Upper lobe of left lung (tissue), 4 donors: Measurements from ENCODE around the gene WNT16.
"Not testable (repeated sequence)": the region's sequence is repeated elsewhere in the genome, so short reads cannot be mapped to it uniquely, and the experiment has no call there.

ENCODE experiments used
- EP300 ChIP-seq, 4 donors: sonication (generic); formaldehyde crosslinking; IDR thresholded peaks; one replicate each; pipeline ENCODE4 v1.5.1; 2017; ENCODE audit warnings: antibody characterized with exemption in 4 of 4, control low read depth in 2 of 4
- POLR2A ChIP-seq, 4 donors: fragments of 450-650 bp; IDR thresholded peaks; one replicate each; pipeline ENCODE4 v1.5.1; 2016 to 2017; ENCODE audit warnings: antibody characterized with exemption in 4 of 4, mild to moderate bottlenecking in 2 of 4
- POLR2AphosphoS5 ChIP-seq, 2 donors: sonication (generic); formaldehyde crosslinking; IDR thresholded peaks; one replicate each; pipeline ENCODE4 v1.5.1; 2017; ENCODE audit warnings: antibody characterized with exemption in 2 of 2
- TF ChIP-seq, protein P1 (sequence below), 6 experiments: fragments of 450-650 bp in 4 of 6; fragments of 200-600 bp in 2 of 6; sonication (generic) in 2 of 6; IDR thresholded peaks; one replicate each; pipeline ENCODE4 v1.5.1; 2016 to 2019; ENCODE audit warnings: antibody characterized with exemption in 6 of 6

DNA sequence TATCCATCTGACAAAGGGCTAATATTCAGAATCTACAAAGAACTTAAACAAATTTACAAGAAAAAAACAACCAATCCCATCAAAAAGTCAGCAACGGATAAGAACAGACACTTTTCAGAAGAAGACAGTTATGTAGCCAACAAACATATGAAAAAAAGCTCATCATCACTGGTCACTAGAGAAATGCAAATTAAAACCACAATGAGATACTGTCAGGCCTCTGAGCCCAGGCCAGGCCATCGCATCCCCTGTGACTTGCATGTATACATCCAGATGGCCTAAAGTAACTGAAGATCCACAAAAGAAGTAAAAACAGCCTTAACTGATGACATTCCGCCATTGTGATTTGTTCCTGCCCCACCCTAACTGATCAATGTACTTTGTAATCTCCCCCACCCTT lies 13.6 kb upstream of the WNT16 start:
- TF ChIP-seq, protein P1, sequence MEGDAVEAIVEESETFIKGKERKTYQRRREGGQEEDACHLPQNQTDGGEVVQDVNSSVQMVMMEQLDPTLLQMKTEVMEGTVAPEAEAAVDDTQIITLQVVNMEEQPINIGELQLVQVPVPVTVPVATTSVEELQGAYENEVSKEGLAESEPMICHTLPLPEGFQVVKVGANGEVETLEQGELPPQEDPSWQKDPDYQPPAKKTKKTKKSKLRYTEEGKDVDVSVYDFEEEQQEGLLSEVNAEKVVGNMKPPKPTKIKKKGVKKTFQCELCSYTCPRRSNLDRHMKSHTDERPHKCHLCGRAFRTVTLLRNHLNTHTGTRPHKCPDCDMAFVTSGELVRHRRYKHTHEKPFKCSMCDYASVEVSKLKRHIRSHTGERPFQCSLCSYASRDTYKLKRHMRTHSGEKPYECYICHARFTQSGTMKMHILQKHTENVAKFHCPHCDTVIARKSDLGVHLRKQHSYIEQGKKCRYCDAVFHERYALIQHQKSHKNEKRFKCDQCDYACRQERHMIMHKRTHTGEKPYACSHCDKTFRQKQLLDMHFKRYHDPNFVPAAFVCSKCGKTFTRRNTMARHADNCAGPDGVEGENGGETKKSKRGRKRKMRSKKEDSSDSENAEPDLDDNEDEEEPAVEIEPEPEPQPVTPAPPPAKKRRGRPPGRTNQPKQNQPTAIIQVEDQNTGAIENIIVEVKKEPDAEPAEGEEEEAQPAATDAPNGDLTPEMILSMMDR (IDR thresholded peaks at IDR 0.05), result not testable (repeated sequence)
- TF ChIP-seq POLR2AphosphoS5, POLR2A, EP300 (IDR thresholded peaks at IDR 0.05): not testable (repeated sequence)
